Measurements from ENCODE around the gene DPEP2. TPM values are rescaled to one million over a fixed set of nuclear protein-coding genes. Genes with fewer than 3 reads are reported as not detected.

DPEP2 gene
- total RNA-seq, 1 donor from 2014 or later: 14.4 TPM

DNA sequence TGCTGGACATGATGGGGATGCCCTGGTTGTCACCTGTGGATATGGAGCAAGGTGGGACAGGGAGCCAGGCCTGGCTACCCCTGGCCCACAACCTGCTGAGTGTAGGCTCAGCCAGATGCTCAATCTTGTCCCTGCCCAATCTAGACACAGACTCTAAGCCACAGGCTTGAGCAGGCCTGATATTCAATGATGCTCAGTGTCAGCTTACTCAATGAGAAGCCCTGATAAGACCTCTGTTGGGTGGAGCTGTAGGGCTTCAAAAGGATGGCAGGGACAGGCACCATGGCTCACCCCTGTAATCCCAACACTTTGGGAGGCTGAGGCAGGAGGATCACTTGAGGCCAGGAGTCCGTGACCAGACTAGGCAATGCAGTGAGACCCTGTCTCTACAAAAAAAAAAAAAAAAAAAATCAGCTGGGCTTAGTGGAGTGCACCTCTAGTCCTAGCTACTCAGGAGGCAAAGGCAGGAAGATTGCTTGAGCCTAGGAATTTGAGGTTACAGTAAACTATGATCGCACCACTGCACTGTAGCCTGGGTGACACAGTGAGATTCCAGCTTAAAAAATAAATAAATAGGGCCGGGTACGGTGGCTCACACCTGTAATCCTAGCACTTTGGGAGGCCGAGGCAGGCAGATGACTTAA lies 58.7 kb downstream of the DPEP2 start:
- intact Hi-C loops (cut with micrococcal nuclease): no loop called here

DNA sequence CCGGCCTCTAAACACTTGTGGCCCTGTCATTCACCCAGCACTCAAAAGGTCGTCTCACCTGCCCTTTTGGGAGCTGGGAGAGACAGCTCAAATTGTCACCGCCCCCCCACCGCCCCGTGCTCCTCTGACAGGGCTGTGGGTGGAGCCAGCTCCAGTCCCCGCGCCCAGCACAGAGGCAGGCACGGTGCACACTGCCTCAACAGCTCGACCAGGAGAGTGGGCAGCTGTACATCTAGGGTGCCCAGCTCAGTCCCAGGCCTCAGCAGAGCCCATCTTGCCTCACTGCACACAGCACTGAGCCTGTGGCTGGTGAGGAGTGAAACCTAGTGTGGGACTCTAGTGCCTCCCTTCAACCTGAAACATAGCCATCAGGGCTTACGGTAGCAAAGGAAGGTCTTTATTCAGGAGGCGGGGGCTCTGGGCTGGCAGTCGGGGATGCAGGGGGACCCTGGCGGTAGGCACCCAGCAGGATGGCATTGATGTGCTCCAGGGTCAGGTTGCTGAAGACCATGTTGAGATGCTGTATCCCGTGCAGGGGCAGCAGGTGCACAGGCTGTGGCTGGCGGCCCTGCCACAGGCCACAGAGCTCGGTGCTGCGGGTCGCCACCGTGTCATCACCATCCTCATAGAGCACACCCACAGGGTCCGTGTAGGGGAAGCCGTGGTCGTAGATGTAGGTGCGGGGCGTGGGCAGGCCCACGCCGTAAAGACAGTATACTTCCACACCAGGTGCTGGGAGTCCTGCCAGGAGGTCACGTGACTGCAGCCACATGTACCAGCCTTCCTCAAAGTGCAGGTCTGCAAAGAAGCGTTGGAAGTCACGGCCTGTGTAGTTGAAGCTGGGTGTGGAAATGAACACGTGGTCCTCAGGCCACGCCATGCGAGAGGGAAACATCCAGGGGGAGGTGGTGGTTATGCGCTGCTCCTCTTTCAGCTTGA lies 59.5 kb downstream of the DPEP2 start:
- intact Hi-C loops (cut with micrococcal nuclease): loop anchor here (5.0 kb wide), 3 partner anchors 288 to 508 kb away; partner anchors contain the start of genes PRMT7, SLC7A6OS and SMPD3

DNA sequence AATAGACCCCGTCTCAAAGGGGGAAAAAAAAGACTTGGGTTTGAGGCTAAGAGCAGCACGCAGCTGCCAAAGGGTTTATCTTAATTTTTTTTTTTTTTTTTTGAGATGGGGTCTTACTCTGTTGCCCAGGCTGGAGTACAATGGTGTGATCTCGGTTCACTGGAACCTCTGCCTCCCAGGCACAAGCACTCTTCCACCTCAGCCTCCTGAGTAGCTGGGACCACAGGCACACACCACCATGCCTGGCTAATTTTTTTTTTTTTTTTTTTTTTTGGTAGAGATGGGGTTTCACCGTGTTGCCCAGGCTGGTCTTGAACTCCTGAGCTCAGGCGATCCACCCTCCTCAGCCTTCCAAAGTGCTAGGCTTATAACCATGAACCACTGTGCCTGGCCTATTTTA lies 61.6 kb downstream of the DPEP2 start:
- intact Hi-C loops (cut with micrococcal nuclease): loop anchor here (5.0 kb wide), 3 partner anchors 290 to 510 kb away; partner anchors contain the start of genes PRMT7, SLC7A6OS and SMPD3

Other genes with a start within 250 kb of the DPEP2 start
- gene RANBP10, start 192.9 kb downstream of the DPEP2 start, total RNA-seq: 34.4 and 36.4 TPM in 2 replicates
- gene TSNAXIP1, start 192.6 kb downstream of the DPEP2 start, total RNA-seq: 0.32 and 0.61 TPM in 2 replicates
- 39.5 and 42.0 TPM in 2 replicates for gene THAP11, start 157.2 kb downstream of the DPEP2 start, total RNA-seq
- gene NUTF2, start 152.6 kb downstream of the DPEP2 start, total RNA-seq: 126 and 132 TPM in 2 replicates
- 56.0 and 60.9 TPM in 2 replicates for gene CENPT, start 151.8 kb downstream of the DPEP2 start, total RNA-seq
- gene EDC4, start 126.4 kb downstream of the DPEP2 start, total RNA-seq: 120 and 137 TPM in 2 replicates
- gene NRN1L, start 114.6 kb downstream of the DPEP2 start, total RNA-seq: 0.59 TPM in 1 of 2 replicates, not detected in the other
- gene PSKH1, start 106.2 kb downstream of the DPEP2 start, total RNA-seq: 24.0 and 24.1 TPM in 2 replicates
- 9.5 and 10.9 TPM in 2 replicates for gene CTRL, start 67.6 kb downstream of the DPEP2 start, total RNA-seq
- 357 and 364 TPM in 2 replicates for gene PSMB10, start 62.6 kb downstream of the DPEP2 start, total RNA-seq
- 16.0 and 24.7 TPM in 2 replicates for gene LCAT, start 55.4 kb downstream of the DPEP2 start, total RNA-seq
- gene SLC12A4, start 30.8 kb downstream of the DPEP2 start, total RNA-seq: 48.1 and 48.6 TPM in 2 replicates
- 0.12 and 0.22 TPM in 2 replicates for gene DPEP3, start 19.0 kb downstream of the DPEP2 start, total RNA-seq
- not detected in 2 replicates for gene DPEP2NB, start 16.4 kb upstream of the DPEP2 start, total RNA-seq
- gene DDX28, start 23.7 kb upstream of the DPEP2 start, total RNA-seq: 17.9 and 18.0 TPM in 2 replicates
- 24.8 and 27.8 TPM in 2 replicates for gene DUS2, start 23.8 kb upstream of the DPEP2 start, total RNA-seq
- gene NFATC3, start 85.9 kb upstream of the DPEP2 start, total RNA-seq: 149 and 150 TPM in 2 replicates
- not detected in 2 replicates for gene ESRP2, start 236.6 kb upstream of the DPEP2 start, total RNA-seq
- gene PLA2G15, start 245.9 kb upstream of the DPEP2 start, total RNA-seq: 11.1 and 11.8 TPM in 2 replicates